Jurkat, Clone E6-1 (cell line): ENCODE measurements around the gene PNMA1.

Source experiments
- DNase-seq: peaks from one replicate; pipeline ENCODE4 v3.0.0-alpha.2; 2011; ENCODE audit warnings: low read depth, low spot score
- H3K4me3 ChIP-seq: 2 replicates; pipeline ENCODE4 v1.5.1; 2011; ENCODE audit warnings: mild to moderate bottlenecking, low read length, control low read depth, moderate library complexity

Gene PNMA1

DNA sequence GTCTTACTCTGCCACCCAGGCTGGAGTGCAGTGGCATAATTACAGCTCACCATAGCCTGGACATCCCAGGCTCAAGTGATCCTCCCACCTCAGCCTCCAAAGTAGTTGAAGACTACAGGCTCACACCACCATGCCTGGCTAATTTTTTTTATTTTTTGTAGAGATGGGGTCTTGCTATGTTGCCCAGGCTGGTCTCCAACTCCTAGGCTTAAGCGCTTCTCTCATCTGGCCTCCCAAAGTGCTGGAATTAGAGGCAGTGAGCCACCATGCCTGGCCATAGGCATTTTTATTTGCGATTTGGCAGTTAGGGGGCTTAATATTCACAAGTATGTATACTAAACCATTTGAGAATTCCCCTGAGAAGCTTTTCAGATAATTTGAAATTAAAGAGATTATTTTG, 19.1 kb downstream of the PNMA1 start:
- no peak for DNase-seq
- no peak overlapping the region for H3K4me3 ChIP-seq

DNA sequence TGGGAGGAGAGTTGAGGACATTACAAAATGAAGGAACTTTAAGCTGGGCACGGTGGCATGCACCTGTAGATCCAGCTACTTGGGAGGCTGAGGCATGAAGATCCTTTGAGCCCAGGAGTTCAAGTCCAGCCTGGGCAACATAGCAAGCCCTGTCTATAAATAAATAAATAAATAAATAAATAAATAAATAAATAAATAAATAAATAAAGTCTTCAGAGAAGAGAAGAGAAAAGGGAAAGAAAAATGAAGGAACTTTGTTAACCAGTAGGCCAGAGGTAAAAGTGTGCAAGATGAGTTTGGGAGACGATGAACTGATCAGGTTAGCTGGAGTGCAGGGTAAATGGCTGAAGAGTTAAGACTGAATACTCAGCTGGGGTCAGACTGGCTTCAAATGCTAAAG, 20.1 kb downstream of the PNMA1 start:
- no peak for DNase-seq
- no peak overlapping the region for H3K4me3 ChIP-seq

- no peak for DNase-seq
- H3K4me3 ChIP-seq: no peak overlapping the region
These were observed 27.3 kb downstream of the PNMA1 start for GRCh38 chr14:73686901-73687300.

- H3K4me3 ChIP-seq: no peak overlapping the region
- DNase-seq: no peak
These were observed 28.9 kb downstream of the PNMA1 start for GRCh38 chr14:73685328-73685727.

DNA sequence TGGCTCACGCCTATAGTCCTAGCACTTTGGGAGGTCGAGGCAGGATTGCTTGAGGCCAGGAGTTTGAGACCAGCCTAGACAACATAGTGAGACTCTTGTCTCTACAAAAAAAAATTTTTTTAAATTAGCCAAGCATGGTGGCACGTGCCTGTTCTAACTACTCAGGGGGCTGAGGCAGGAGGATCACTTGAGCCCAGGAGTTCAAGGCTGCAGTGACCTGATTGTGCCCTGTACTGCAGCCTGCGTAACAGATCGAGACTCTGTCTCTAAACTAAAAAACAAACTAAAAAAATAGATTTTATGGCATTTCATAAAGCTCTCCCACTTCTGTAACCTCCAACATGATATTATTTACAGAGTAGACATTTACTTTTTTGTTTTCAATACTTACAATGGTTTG, 29.6 kb downstream of the PNMA1 start:
- H3K4me3 ChIP-seq: no peak overlapping the region
- DNase-seq: no peak

GRCh38 chr14:73680821-73681220, 33.4 kb downstream of the PNMA1 start:
- H3K4me3 ChIP-seq: no peak overlapping the region
- DNase-seq: no peak

DNA sequence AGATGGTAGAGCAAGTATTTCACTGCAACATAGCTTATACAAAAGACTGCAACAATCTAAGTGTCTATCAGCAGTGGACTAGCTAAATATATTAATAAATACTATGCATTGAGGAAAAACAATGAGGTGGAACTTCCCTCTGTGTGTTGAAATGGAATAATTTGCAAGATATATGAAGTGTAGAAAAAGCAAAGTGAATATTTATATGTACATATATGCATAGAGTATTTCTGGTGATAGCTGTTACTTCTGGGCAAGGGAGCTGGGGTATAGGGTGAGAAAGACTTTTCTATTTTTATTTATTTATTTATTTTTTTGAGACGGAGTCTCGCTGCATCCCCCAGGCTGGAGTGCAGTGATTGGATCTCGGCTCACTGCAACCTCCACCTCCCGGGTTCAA, 35.5 kb downstream of the PNMA1 start:
- H3K4me3 ChIP-seq: no peak overlapping the region
- DNase-seq: no peak

DNA sequence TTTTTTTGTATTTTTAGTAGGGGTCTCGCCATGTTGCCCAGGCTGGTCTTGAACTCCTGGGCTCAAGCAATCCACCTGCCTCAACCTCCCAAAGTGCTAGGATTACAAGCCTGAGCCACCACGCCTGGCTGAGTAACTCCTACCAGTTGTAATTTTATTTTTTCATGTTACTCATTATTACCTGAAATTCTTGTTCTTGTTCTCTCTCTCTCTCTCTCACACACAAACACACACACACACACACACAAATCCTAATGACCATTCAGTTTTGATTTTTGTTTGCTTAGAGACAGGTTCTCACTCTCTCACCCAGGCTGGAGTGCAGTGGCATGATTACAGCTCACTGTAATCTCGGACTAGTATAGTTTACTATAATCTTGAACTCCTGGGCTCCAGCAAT, 39.2 kb downstream of the PNMA1 start:
- no peak overlapping the region for H3K4me3 ChIP-seq
- DNase-seq: no peak

GRCh38 chr14:73667854-73668253, 46.3 kb downstream of the PNMA1 start:
- no peak for DNase-seq
- H3K4me3 ChIP-seq: no peak overlapping the region

DNA sequence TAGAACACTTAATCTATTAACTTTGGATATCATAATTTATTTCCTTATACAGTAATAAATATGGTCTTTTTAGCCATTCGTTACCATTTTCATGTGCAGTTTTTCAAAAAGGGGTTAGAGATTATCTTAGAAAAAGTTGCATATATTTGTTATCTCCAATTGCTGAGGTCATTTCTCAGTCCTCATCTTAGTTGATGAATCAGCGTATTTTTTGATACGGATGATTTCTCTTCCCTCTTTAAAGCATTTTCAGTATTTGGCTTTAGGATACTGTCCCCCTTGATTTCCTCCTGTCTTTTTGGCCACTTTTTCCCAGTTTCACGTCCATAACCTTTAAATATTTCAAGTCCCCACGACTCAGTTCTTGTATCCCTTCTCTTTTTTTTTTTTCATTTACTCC, 47.6 kb downstream of the PNMA1 start:
- DNase-seq: no peak
- H3K4me3 ChIP-seq: no peak overlapping the region

DNA sequence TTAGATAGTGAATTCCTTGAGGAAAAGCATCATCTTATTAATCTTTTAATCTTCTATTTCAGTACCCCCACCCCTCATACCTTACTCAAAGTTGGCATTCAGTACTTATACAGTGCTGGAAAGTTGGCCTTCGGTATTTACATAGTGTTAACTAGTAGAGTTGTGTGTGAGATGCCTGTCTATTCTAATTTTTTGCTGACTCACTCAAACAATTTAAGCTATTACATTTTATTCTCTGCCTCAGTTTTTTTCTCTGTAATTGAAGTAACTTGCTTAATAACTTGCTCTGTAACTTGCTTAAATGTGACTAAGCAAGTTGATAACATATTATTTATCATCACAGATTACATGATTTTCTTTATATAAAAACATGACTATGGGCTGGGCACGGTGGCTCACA, 49.1 kb downstream of the PNMA1 start:
- H3K4me3 ChIP-seq: no peak overlapping the region
- no peak for DNase-seq

GRCh38 chr14:73663548-73664212, 50.5 kb downstream of the PNMA1 start:
- no peak for DNase-seq
- H3K4me3 ChIP-seq: no peak overlapping the region

DNA sequence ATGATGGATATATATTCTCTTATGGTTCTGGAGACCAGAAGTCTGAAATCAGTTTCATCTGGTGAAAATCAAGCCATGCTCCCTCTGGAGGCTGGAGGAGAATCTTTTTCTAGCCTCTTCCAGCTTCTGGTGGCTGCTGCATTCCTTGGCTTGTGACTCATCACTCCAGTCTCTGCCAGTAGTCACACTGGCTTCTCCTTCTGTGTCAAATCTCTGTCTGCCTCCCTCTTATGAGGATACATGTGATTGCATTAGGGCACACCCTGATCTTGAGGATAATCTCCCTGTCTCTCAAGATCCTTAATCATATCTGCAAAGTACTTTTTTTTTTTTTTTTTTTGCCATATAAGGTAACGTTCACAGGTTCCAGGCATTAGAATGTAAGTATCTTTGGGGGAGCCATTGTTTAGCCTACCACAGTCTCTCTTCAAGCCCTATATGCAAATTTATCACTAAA, 51.7 kb downstream of the PNMA1 start:
- H3K4me3 ChIP-seq: no peak overlapping the region
- DNase-seq: no peak

- no peak for DNase-seq
- no peak overlapping the region for H3K4me3 ChIP-seq
These were observed 52.3 kb downstream of the PNMA1 start for GRCh38 chr14:73661872-73662271.
